ENCODE measurements around the gene LRRC59.

Gene LRRC59

DNA sequence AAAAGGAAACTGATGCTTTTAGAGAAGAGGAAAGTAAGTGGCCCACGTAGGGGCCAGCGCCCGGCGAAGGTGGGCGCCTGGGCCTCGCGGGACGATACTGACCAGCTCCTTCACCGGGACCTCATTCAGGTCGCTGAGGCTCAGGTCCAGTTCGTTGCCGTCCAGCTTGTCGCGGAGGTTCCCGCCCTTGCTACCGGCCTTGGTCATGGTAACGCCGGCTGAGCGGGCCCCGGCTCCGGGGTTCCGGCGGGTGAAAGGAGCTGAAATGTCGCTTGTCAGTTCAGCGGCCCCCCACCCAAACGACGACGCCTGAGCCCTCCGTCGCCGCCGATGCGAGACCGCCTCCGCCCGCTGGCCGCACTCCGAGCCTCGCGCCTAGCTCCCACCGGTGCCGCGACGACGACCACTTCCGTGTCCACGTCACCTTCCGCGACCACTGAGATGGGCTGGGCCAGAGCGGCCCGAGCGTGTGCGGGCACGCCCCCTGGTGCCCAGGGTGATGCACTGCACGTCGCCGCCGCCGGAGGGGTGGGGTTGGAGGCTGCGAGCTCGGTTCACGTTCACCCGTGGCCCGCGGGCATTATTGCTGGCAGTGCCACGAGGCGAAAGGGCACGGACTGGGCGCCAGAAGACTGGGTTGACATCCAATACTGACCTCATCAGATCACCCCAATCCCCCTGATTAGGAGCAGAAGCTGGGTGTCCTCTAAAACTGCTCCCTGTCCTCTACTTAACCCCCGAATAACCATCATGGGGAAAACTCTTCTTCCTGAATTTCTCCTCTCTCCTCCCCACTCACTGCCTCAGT lies at the start of gene LRRC59:
TSS of gene LRRC59 (minus strand) at position 413 of the 808 bp plus-strand sequence. CDS start at position 207, 206 bp downstream.
- DNase-seq (ENCODE audit: low read depth) = peak; percentile 80
- H3K4me3 ChIP-seq (ENCODE audit: low read length) = peak within 1 kb of the TSS; percentile 98
- TF ChIP-seq, protein P1, sequence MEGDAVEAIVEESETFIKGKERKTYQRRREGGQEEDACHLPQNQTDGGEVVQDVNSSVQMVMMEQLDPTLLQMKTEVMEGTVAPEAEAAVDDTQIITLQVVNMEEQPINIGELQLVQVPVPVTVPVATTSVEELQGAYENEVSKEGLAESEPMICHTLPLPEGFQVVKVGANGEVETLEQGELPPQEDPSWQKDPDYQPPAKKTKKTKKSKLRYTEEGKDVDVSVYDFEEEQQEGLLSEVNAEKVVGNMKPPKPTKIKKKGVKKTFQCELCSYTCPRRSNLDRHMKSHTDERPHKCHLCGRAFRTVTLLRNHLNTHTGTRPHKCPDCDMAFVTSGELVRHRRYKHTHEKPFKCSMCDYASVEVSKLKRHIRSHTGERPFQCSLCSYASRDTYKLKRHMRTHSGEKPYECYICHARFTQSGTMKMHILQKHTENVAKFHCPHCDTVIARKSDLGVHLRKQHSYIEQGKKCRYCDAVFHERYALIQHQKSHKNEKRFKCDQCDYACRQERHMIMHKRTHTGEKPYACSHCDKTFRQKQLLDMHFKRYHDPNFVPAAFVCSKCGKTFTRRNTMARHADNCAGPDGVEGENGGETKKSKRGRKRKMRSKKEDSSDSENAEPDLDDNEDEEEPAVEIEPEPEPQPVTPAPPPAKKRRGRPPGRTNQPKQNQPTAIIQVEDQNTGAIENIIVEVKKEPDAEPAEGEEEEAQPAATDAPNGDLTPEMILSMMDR (conservative IDR thresholded peaks at IDR 0.05; ENCODE audit: low read length) = peak; percentile 79

DNA sequence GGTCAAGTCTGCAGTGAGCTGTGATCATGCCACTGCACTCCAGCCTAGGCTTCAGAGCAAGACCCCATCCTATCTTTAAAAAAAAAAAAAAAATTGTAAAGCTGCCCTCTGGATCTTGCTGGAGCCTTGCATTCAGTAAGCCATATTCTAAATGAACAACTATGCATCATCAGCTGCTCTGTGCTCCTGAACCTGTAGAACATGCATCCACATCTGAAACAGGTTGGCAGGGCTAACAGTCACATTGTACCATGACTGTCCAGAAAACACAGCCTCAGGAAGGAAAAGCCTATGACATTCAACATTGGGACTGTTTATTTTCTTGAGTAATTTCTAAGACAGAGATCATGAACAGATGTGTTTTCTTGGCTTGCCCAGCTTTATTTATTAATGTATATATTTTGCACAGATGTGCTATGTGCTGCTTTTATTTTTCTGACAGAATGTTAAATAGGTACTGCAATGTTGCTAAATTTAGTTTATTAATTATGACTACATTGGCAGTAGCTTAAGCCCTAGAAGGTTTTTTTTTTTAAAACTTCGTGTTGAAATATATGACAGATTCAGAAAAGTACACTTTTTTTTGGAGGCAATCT lies 48.5 kb upstream of the LRRC59 start:
- TF ChIP-seq, protein P1 (conservative IDR thresholded peaks at IDR 0.05; ENCODE audit: low read length) = no peak
- H3K4me3 ChIP-seq (ENCODE audit: low read length) = no peak overlapping the region
- no peak for DNase-seq (ENCODE audit: low read depth)

DNA sequence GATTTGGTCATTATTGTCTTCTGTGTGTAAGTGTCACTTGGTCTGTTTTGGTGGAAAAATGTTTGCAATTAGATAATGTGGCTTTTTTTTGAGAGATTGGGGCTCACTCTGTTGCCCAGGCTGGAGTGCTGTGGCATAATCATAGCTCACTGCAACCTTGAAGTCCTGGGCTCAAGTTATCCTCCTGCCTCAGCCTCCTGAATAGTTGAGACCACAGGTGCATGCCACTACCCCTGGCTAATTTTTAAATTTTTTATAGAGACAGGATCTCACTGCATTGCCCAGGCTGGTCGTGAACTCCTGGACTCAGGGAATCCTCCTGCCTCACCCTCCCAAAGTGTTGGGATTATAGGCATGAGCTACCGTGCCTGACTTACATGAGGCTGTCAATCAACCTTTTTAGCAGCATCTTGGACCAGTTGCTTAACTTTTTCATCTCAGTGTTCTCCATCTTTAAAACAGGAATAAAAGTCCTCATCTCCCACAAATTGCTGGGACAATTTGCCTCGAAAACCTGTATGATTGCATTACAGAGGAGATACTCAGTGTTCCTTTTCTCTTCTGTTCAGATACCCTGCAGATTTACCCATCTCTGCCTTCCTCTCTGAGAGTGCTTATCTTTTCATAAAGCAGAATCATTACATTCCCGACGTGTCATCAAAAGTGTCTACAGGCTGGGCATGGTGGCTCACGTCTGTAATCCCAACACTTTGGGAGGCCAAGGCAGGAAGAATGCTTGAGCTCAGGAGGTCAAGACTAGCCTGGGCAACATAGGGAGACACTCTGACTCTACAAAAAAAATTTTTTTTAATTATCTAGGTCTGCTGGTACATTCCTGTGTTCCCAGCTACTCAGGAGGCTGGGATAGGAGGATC lies 47.8 kb upstream of the LRRC59 start:
- DNase-seq (ENCODE audit: low read depth) = no peak
- TF ChIP-seq, protein P1 (conservative IDR thresholded peaks at IDR 0.05; ENCODE audit: low read length) = no peak
- no peak overlapping the region for H3K4me3 ChIP-seq (ENCODE audit: low read length)

DNA sequence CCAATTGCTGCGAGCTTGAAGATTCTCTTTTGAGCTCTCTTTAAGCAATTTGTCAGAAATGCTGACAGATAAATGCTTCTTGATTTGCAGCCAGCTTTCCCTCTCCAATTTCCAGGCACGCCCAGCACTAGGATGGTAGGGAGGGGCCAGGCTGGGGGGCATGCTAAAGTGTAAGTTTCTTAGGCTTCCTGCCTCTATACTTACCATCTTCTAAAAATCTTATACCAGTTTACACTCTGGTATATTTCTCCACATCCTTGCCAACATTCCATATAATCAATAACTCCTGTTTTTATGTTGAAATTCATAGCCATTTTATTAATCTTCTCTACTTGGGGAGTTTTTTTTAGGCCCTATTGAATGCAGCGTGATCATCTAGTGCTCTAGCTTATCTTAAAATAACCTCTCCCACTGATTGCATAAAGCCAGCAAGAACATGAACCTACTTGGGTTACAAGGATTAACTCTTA lies 46.2 kb upstream of the LRRC59 start:
- TF ChIP-seq, protein P1 (conservative IDR thresholded peaks at IDR 0.05; ENCODE audit: low read length) = no peak
- DNase-seq (ENCODE audit: low read depth) = peak; percentile 20
- H3K4me3 ChIP-seq (ENCODE audit: low read length) = no peak overlapping the region

DNA sequence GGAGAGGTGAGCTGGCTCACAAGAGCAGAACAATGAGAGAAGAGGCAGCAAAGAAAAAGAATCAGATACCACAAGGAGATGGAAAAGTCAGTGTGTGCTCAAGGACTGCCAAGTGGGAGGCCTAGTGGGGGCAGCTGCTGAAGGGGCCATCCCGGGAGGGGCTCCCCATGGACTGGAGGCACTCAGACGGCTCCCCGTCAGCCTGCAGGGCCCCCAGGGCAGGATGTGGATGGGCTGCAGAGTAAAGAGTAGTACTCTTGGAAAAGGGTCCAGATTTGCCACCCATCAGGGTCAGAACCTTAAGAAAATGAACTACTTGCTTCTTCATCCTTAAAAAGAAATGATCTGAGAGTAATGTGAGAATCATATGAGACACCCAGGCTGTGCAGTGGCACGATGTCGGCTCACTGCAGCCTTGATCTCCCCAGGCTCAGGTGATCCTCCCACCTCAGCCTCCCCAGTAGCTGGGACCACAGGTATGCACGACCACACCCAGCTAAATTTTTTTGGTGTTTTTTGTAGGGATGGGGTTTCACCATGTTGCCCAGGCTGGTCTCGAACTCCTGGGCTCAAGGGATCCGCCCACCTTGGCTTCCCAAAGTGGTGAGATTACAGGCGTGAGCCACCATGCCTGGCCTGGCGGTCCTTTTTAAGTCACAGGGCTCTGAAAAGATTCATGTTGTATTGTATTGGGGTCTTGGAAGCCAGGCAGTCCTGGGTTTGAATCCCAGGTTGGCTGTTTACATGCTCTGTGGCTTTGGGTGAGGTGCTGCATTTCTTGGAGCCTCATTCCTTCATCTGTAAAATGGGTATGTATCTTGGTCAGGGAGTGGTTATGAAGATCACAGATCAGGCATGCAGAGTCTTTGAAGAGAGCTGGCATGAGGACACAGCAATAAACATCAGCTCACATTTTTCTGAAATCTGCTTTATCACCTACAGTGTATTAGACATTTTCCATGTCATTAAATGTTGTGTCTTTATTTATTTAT lies 43.8 kb upstream of the LRRC59 start:
- DNase-seq (ENCODE audit: low read depth) = no peak
- TF ChIP-seq, protein P1 (conservative IDR thresholded peaks at IDR 0.05; ENCODE audit: low read length) = no peak
- H3K4me3 ChIP-seq (ENCODE audit: low read length) = no peak overlapping the region

Measured in AG10803 (cell line).